Natural killer cell (primary cell): Measurements from ENCODE around the gene CIROP. TPM values are rescaled to one million over a fixed set of nuclear protein-coding genes. Genes with fewer than 3 reads are reported as not detected.

Experiments
- ATAC-seq, 3 donors: fragments of 150-1000 bp in 2 of 3; fragments of 200-7000 bp in 1 of 3; cut with Tn5 transposase; 1 replicate in 1 of 3; 2 replicates in 2 of 3; pipeline ENCODE4 v1.10.0; 2021; ENCODE audit warnings: mild to moderate bottlenecking in 2 of 3, moderate library complexity in 2 of 3
- DNase-seq, 2 donors: peaks; one replicate each; pipeline versions ENCODE4 v3.0.0 to v3.0.0-alpha.2; 2013 to 2021; ENCODE audit warnings: mixed read lengths in 1 of 2
- H3K27ac ChIP-seq: one replicate; pipeline ENCODE4 v1.5.1; 2013; ENCODE audit warnings: mild to moderate bottlenecking, low read length
- H3K27me3 ChIP-seq: one replicate; pipeline ENCODE4 v1.6.1; 2013; ENCODE audit warnings: low read length; ENCODE audit not compliant: control insufficient read depth, insufficient read depth
- H3K36me3 ChIP-seq: one replicate; pipeline ENCODE4 v1.6.1; 2013; ENCODE audit warnings: low read length; ENCODE audit not compliant: control insufficient read depth, insufficient read depth
- H3K4me1 ChIP-seq: one replicate; pipeline ENCODE4 v1.6.1; 2013; ENCODE audit warnings: low read length; ENCODE audit not compliant: control insufficient read depth, insufficient read depth
- H3K4me3 ChIP-seq: one replicate; pipeline ENCODE4 v1.5.1; 2013; ENCODE audit warnings: low read length
- H3K9me3 ChIP-seq: one replicate; pipeline ENCODE4 v1.6.1; 2013; ENCODE audit warnings: low read length; ENCODE audit not compliant: control insufficient read depth, insufficient read depth
- H3K27ac Mint-ChIP-seq, 2 donors: one replicate each; pipeline ENCODE4 v1.8.0; 2022; ENCODE audit warnings: mild to moderate bottlenecking in 2 of 2, mixed read lengths in 2 of 2, moderate library complexity in 1 of 2
- H3K27me3 Mint-ChIP-seq, 2 donors: one replicate each; pipeline ENCODE4 v1.8.0; 2022; ENCODE audit warnings: low read depth in 2 of 2, mixed read lengths in 2 of 2
- H3K36me3 Mint-ChIP-seq: one replicate; pipeline ENCODE4 v1.8.0; 2022; ENCODE audit warnings: mixed read lengths
- H3K4me1 Mint-ChIP-seq, 2 donors: one replicate each; pipeline ENCODE4 v1.8.0; 2022; ENCODE audit warnings: mixed read lengths in 2 of 2
- H3K4me3 Mint-ChIP-seq: one replicate; pipeline ENCODE4 v1.8.0; 2022; ENCODE audit warnings: mild to moderate bottlenecking, moderate library complexity, mixed read lengths
- H3K9me3 Mint-ChIP-seq, 2 donors: one replicate each; pipeline ENCODE4 v1.8.0; 2022; ENCODE audit warnings: mixed read lengths in 2 of 2
- CTCF ChIP-seq: fragments of 200-600 bp; IDR thresholded peaks from one replicate; pipeline ENCODE4 v1.8.0; 2022; ENCODE audit warnings: antibody characterized with exemption
- WGBS: methylation state at CpG from one replicate; pipeline ENCODE4 v1.1.7; 2013; ENCODE audit warnings: missing lambda C conversion rate; ENCODE audit not compliant: insufficient coverage; 5-methylcytosine and 5-hydroxymethylcytosine counted together
- intact Hi-C: fragments of 100-400 bp; cut with micrococcal nuclease; formaldehyde crosslinking; loops from one replicate; pipeline ENCODE4 v1.14.2; 2022
- total RNA-seq, 4 donors: library from RNA; stranded (reverse); fragments of 120-200 nt in 1 of 4; gene quantifications; one replicate each; pipeline versions ENCODE4 v1.2.3 to v1.2.4, GENCODE V29; 2013 to 2022

Gene CIROP
- total RNA-seq, 3 donors from 2014 or later (not counting 1 experiment from before 2014, with no cell fraction given), result not detected

- no peaks in the 10 kb centered on the region for H3K9me3 ChIP-seq
- H3K4me3 Mint-ChIP-seq, result no peak overlapping the region
- no peak overlapping the region for H3K27ac ChIP-seq
- H3K27me3 Mint-ChIP-seq, result peaks cover 0 to 3% of the 10 kb centered on the region in 2 donors
- H3K4me1 Mint-ChIP-seq, result no peaks in the 10 kb centered on the region
- H3K27me3 ChIP-seq, result no peaks in the 10 kb centered on the region
- ATAC-seq, result no peak
- H3K4me3 ChIP-seq, result no peak overlapping the region
- no peaks in the 10 kb centered on the region for H3K9me3 Mint-ChIP-seq
- intact Hi-C loops, result no loop called here
- 88% methylated on average over 3 of the region's 4 CpGs for WGBS
- H3K36me3 ChIP-seq, result no peaks in the 10 kb centered on the region
- H3K4me1 ChIP-seq, result no peaks in the 10 kb centered on the region
- DNase-seq, result no peak
- H3K27ac Mint-ChIP-seq, result no peak overlapping the region
- TF ChIP-seq CTCF, result no peak
- no peaks in the 10 kb centered on the region for H3K36me3 Mint-ChIP-seq
Observed at GRCh38 chr14:23146980-23147379, 42.2 kb upstream of the CIROP start.

- peak in 1 of 3 donors; percentile 73 for ATAC-seq
Observed at GRCh38 chr14:23146351-23146910, 41.6 kb upstream of the CIROP start.

DNA sequence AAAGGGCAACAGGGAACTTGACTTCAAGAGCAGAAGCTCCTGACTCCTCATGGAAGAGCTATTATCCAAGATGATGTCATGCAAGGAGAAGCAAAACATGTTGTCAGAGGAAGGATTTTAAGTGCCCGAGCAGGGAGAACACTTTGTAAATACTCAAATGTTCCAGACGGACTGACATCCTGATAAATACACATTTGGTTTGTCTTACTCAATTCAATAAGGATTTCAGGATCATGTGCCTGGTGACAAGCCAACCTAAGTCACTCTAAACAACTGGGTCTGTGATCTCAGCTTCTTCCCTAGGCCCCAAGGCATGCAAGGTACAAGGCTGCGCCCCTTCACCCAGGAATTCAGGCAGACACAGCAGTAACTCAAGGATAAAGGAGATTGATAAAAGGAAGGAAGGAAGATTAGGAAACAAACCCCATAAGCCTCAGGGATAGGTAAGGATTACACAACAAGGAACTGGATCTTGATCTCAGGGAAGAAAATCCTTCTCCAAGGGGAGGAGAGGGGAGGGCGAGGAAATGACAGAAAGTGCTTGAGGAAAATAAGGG is 41.1 kb upstream of the CIROP start:
- no peak overlapping the region for H3K27ac Mint-ChIP-seq
- no peak overlapping the region for H3K27ac ChIP-seq
- no peaks in the 10 kb centered on the region for H3K36me3 Mint-ChIP-seq
- peaks cover 0 to 3% of the 10 kb centered on the region in 2 donors for H3K27me3 Mint-ChIP-seq
- DNase-seq (no peak), ATAC-seq (no peak)
- H3K4me3 ChIP-seq, result no peak overlapping the region
- no peak overlapping the region for H3K4me3 Mint-ChIP-seq
- H3K9me3 Mint-ChIP-seq, result no peaks in the 10 kb centered on the region
- intact Hi-C loops, result no loop called here
- WGBS, result 81% methylated on average over 3 of the region's 4 CpGs
- H3K27me3 ChIP-seq, result no peaks in the 10 kb centered on the region
- H3K4me1 ChIP-seq, result no peaks in the 10 kb centered on the region
- no peak for TF ChIP-seq CTCF
- no peaks in the 10 kb centered on the region for H3K4me1 Mint-ChIP-seq
- no peaks in the 10 kb centered on the region for H3K9me3 ChIP-seq
- no peaks in the 10 kb centered on the region for H3K36me3 ChIP-seq

More at GRCh38 chr14:23146351-23146910, 41.6 kb upstream of the CIROP start:
- TF ChIP-seq CTCF, result no peak
- Histone ChIP-seq H3K4me3 (no peak overlapping the region), H3K4me1 (no peaks in the 10 kb centered on the region), H3K36me3 (no peaks in the 10 kb centered on the region), H3K27me3 (no peaks in the 10 kb centered on the region), H3K27ac (no peak overlapping the region), H3K9me3 (no peaks in the 10 kb centered on the region)
- Mint-ChIP-seq H3K4me3 (no peak overlapping the region), H3K27ac (no peak overlapping the region), H3K36me3 (no peaks in the 10 kb centered on the region), H3K9me3 (no peaks in the 10 kb centered on the region), H3K4me1 (no peaks in the 10 kb centered on the region), H3K27me3 (peaks cover 0 to 3% of the 10 kb centered on the region in 2 donors)
- 94% methylated on average over 2 of the region's 2 CpGs for WGBS
- intact Hi-C loops, result no loop called here
- no peak for DNase-seq

- H3K4me1 ChIP-seq, result no peaks in the 10 kb centered on the region
- no CpG with 5 or more reads among the region's 1 CpG for whole genome bisulfite sequencing
- Mint-ChIP-seq H3K9me3 (no peaks in the 10 kb centered on the region), H3K36me3 (no peaks in the 10 kb centered on the region), H3K4me1 (no peaks in the 10 kb centered on the region), H3K27me3 (peaks cover 0 to 5% of the 10 kb centered on the region in 2 donors), H3K4me3 (no peak overlapping the region), H3K27ac (no peak overlapping the region)
- H3K27ac ChIP-seq, result no peak overlapping the region
- H3K9me3 ChIP-seq, result no peaks in the 10 kb centered on the region
- intact Hi-C loops, result no loop called here
- no peaks in the 10 kb centered on the region for H3K36me3 ChIP-seq
- H3K27me3 ChIP-seq, result no peaks in the 10 kb centered on the region
- no peak for DNase-seq
- ATAC-seq, result no peak
- H3K4me3 ChIP-seq, result no peak overlapping the region
- no peak for TF ChIP-seq CTCF
Observed at GRCh38 chr14:23143911-23144310, 39.1 kb upstream of the CIROP start.
